Fibroblast of skin of left biceps (primary cell): Measurements from ENCODE around the gene A2M.

Experiments
- DNase-seq, 2 experiments: peaks; one replicate each; pipeline ENCODE4 v3.0.0-alpha.2; 2013; ENCODE audit warnings: low read depth in 2 of 2

A2M gene

DNA sequence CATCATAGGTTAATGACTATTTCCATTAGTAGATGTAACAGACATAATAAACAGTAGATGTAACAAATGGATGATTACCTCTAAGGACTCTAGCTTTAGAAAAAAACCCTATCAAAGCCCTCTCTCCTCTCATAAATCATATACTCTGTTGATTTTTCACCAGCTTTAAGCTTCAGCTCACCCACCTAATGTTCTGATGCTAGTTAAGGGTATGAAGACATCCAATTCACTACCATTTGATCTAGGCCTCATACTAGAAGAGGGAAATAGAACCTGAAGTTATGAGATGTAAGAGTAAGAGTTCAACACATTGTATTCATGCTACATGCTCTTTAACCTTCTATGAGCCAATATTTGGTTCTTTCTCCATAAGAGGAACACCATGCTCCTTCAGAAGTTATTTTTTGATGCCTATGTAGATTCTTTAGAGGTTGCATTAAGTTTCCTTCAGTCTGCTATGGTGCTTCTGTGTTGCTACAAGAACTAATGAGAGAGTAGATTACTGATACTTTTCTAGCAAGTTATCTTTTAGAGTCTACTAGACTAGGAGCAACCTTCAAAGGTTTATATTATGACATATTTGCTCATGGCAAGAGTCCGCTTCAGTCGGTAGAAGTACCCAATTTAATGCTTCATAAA, 16.0 kb downstream of the A2M start:
- no peak for DNase-seq

DNA sequence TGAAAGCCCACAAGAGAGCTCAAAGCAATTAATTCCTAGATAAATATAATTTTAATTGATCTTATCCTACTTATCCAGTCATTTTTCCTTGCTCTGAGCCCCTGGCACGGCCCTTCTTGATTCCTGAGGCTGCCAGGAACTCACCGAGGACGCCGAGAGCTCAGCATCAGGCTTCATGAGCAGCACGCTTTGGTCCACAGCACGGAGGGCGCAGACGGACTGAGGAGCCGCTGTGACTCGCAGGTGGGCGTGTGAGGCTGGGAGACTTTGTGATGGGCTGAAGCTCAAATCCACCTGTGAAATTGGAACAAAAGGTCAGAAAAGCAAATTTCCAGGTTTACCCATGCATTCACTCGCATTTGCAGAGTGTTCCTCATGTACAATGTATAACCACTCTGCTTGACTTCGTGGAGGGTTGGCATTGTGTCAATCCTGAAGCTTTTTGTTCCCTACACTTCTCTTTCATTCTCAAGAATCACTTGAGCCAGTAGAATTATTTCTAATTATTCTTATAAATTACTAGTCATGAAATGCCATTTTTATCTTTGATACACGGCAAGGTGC, 17.2 kb downstream of the A2M start:
- no peak for DNase-seq

DNA sequence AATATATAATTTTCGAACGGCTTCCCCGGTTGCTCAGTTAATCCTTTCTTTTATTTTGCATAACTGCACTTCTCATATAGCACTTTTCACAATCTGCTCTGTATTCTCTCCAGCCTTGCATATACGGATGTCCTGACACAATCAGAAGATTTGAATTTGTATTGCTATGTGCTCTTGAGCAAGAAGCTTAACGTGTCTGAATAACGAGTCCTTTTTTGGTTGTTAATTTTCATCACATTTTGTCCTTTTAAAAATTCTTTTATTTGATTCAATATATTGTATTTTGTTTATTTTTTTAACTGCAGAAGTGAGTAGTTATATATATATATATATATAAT, 17.6 kb downstream of the A2M start:
- no peak for DNase-seq

DNA sequence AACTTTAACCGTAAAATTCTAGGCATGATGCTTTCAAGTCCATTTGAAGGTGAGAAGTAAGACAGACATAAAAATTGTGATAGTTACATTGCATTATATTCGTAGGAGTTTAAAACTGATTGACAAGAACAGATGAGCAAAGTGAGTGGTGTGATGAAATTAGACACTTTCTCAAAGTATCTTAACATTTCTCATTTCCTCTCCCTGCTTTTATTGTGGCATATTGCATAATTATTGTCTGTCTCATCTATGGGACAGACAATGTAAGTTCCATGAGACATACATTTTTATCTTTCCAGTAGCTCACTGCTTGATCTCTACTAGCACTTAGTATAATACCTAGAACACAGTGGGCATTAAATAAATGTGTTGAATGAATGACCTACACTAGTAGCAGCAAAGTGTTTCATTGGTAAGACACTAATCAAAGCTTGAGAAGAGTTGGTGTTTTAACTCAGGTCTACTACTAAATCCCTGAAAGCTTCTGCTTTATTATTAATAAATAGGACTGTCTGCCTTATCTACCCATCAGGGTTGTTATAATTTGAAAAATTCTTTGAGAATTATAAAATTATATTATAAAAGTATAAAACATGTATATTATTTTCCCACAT, 19.0 kb downstream of the A2M start:
- no peak for DNase-seq

DNA sequence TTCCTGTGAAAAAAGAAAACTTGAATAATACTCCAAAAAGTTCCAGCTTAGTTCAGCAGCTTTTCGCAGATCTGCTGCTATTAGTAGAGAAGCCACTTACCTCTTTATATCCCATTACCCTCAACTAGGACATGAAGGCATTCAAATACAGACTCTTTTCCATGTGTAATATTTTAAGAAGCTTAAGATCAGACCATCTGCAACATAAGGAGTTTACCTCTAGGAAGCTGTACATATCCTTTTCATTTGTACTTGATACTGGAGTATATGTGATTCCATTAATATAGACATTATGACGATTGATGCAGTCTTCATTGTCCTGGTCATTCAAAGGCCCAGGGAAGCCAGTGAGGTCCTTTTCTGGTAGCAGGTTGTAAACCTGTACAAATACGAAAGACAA, 20.4 kb downstream of the A2M start:
- no peak for DNase-seq

DNA sequence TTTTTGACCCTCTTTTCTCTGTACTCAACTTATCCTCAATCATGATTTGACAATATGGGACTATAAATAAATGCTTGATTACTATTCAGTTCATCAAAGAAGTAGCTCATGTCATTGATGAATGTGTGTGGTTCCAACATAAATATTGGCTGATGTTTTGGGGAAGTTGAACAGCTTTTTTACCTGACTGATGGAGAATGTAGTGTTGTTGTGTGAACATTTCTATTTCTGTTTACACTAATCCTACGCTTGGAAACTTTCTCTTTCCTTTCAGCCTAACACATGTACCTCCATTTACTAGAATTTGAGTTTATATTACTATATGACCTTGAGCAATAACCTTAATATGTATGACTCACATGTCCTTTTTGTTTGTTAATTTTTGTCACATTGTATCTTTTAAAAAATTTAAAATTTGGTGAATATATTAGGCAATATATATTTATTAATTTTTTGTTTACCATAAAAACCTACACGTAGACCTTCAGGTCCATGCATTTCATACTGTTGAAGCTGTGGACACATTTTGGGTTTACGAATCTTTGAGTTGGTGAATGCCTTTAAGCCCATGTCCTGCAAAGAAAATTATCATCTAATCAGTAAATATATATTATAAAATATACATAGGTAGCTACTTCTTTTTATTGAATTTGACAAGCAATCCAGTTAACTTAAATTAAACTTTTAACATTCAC, 21.1 kb downstream of the A2M start:
- DNase-seq: no peak

DNA sequence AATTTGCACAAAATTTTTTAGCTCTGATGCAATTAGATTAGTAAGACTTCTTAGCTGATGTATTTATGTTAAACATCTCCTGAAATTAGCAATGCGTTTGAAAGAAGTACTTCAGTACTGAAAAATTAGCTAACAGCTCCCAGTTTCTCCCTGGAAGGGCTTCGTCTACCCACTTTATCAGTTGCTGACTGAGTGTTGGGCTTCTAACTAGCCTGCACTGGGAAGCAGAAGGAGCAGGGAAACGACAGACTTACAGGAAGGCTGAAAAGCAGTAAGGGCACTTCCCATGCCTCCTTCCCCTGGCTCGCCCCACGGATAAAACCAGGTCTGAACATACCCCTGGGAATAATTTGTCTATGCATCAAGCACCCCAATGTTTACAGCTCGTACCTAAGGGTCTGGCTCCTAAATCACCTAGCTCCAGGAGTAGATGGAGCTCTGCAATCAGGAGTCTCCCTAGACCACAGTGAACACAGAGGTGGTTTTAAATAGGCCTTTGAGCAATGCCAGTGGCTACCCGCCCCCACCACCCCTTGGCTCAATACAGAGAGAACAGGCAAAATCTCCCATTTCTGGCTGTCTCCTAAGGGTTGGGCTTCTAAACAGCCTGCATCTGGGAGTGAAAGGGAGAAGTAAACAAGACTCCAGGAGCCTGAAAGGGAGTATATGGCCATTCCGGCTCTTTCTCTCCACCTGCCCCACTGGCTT, 23.7 kb downstream of the A2M start:
- no peak for DNase-seq

DNA sequence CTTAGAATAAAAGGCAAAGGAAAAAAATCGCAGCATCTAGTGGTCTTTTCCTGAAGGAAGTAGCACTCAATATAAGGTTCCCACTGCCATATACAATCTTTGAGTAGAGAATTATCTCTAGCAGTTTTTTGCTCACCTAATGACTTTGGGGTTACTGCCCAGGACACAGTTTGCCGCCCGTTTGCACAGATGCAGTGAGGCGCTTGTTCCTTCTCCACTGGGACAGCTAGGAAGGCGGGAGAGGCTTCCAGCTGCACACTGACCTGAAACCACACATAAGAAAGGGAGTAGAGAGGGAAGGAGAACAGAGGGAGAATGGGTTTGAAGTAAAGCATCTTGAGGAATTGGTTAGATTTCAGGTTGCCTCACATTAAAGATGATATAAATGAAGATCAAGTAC, 25.5 kb downstream of the A2M start:
- no peak for DNase-seq

DNA sequence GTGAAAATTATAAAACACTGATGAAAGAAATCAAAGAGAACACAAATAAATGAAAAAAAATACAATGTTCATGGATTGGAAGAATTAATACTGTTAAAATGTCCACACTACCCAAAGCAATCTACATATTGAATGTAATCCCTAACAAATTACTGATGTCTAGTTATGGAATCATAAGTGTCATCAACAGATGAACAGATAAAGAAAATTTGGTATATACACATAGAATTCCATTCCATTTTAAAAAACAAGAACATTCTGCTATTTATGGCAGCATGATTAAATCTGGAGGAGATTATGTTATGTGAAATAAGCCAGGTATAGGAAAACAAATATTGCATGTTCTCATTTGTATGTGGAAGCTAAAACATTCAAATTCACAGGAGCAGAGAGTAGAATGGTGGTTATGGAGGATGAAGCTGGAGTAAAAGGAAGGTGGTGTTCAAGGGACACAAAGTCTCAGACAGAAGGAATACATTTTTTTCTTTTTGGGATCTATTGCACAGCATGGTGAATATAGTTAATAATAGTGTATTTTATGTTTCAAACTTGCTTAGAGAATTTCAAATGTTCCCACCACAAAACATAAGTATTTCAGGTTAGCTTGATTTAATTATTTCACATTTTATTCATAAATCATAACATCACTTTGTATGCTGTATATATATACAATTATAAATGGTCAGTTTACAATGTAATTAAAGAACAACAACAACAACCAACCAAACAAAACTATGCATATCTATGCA, 28.5 kb downstream of the A2M start:
- DNase-seq: no peak

DNA sequence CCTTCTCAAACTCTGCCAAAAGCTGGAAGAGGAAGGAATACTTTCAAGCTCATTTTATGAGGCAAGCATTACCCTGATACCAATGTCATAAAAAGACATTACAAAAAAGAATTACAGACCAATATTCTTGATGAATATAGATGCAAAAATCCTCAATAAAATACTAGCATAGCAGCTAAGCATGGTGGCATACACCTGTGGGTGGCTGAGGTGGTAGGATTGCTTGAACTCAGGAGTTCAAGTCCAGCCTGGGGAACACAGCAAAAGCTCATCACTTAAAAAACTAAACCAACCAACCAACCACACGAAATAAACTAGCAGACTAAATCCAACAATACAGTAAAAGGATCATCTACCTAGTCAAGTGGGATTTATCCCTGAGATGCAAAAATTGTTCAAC, 29.6 kb downstream of the A2M start:
- DNase-seq: no peak

DNA sequence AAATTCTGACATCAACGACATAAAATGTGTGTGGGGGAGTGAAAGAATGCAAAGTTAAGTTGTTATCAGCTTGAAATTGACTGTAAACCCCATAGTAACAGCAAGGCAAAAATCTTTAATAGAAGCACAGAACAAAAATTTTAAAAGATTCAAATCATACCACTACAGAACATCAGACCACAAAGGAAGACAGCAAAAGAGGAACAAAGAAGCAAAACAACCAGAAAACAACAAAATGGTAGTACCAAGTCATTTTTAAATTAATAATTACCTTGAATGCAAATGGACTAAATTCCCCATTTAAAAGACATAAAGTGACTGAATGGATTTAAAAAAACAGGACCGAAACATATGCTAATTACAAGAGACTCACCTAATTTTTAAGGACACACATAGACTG, 31.3 kb downstream of the A2M start:
- no peak for DNase-seq

DNA sequence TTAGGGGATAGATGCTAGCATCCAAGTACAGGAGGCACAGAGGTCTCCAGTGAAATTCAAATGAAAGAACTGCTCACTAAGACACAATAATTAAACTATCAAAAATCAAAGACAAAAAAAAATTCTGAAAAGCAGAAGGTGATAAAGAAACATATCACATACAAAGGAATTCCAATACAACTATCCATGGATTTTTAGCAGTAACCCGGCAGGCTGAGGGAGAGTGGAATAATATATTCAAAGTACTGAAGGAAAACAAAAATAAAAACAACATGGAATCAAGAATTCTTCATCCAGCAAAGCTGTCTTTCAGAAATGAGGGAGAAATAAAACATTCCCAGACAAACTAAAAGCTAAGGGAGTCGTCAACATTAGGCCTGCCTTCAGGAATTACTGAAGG, 31.9 kb downstream of the A2M start:
- DNase-seq: no peak

DNA sequence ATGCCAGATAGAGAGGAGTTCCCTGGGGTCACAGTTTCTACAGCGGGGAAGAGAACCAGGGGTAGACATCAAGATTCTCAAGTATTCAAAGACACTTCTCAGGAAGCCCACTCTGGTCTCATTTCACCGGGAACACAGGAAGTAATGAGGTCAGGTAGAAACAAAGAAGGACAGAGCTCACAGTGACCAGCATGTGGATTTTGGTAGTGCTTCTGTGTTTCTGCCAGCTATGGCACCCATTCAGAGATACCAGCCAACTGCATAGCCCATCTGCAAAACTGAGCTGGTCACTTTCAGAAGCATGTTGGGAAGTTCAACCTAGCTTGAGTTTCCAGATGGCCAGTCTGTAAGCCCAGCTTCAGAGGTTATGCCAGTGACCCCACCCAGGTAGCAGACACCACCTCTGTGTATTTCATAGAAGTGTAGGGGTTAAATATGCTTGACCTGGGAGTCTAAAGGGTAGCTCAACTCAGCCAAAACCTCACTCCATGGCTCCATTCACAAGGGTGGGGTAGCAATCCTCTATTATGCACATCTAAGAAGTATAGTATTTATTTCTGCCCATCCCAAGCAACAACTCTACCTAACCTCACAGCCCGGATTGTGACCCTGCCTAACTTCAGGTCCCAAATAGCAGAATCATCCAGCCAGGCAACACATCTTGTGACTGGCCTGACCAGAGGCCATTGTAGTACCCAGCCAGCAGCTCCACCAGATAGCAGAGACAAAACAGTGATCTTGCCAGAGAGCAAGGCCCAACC, 33.9 kb downstream of the A2M start:
- DNase-seq: no peak

DNA sequence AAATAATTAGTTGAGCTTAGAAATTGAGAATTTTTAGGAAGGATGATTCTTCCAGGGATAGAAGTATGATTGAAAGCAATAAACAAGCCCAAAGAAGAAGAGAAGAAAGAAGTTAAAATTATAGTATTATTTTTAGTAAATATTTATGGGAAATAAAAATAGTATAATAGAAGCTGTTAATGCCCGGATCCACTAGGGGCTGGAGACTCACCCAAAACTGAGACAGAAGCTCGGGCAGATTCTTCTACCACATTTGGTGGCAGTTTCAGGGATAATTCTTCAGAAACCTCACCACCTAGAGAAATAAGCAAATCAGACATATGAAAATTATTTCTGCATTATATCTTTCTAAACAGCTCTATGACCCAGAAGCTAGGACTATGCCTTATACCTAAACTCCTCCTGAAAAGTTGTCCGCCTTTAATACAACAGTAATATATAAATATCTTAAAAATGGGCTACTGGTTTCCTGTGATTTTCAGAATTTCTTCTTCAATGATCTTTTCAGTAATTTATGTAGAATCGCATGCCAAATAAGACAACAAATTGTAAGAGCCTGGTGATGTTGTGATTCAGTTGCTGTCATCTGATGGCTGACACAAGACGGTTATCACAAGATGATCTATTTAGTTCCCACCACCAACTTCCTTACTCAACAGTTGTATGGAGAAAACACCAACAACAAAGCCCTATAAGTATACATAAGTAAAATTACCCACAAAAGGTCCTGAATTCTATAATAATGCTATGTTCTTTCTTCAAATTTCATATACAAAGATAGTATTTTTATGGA, 35.6 kb downstream of the A2M start:
- DNase-seq: no peak

DNA sequence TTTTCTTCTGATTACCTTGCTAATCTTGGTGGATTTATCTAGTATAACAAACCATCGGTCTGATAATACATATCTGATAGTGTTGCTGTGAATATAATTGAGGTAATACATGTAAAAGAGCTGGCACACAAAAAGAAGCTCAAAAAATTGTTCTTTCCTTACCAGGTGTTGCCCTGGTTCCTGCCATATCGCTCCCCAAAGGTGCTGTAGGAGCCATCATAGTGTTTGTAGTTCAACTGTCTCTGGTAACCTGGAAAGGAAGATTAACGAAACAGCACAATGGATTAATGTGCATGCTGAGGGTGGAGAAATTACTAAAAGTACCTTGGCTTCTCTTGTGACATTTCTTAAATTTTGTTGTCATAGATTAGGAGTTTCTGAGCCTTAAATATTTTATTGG, 36.6 kb downstream of the A2M start:
- no peak for DNase-seq

DNA sequence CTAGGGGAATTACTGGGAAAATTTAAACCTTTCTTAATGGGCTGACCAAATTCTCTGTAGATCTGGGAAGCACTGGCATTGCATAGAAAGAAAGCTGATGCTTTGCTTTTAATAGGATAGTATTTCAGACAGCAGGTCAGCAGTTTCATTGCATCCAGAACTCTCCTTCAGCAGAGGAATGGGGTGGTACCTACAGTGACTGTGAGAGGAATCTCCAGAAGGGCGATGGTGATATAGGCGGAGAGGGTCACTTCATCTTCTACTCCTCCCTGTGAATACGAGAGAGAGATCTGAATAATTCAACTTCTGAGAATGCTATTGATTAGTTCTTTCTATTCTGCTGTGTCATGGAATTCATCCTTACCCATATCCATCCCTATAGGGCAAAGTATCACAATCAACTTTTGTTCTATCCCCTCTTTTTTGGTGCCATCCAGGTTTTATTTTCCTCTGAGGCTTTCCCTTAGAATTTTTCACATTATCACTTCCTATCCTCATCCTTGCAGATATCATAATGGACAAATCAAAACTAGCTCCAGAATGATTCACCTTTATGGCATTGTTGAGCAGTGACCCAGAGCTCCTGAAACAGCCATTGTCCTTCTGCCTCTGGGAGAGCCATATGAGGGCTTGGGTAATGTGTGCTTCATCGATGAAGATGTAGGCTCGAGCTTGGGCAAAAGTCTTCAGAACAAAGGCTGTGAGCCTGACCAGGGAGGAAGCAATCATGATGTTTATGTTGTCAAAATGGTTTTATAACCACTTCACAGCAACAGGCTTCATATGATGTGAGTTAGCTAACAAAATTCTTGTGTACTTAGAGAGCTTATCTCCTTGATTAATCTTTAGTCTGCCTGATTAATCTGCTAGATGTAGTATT, 38.3 kb downstream of the A2M start:
- no peak for DNase-seq

DNA sequence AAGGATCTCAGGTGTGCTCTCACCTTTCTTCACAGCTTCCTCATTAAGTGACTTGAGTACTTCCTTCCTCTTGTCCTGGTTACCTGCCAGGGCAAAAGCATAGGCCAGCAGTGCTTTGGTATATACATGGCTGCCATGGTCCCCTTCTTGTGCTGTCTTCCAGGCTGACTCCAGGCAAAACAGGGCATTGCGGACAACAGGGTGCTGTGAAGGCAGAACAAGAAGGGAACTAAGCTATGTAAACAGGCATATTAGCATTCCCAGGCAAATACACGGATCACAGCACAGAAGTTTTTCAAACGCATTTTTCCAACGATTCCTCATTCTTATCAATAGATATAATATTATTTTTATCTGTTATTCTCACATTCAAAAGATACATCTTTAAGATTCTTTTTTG, 39.0 kb downstream of the A2M start:
- DNase-seq: no peak

DNA sequence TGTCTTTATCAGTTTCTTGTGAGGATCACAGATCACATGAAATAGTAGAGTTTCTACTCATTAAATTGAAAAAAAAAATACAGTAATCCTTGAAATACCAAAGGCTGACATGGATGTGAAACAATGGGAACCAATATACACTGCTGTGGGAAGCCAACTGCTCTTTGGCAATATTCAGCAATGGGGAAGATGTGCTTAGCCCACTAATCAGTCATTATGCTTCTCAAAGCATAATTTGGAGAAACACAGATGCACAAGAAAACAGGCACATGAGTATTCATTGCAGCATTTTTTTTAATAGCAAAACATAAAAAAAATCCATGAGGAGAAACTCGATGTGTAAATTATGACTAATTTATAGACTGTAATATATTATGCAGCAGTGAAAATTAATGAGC, 40.6 kb downstream of the A2M start:
- no peak for DNase-seq

DNA sequence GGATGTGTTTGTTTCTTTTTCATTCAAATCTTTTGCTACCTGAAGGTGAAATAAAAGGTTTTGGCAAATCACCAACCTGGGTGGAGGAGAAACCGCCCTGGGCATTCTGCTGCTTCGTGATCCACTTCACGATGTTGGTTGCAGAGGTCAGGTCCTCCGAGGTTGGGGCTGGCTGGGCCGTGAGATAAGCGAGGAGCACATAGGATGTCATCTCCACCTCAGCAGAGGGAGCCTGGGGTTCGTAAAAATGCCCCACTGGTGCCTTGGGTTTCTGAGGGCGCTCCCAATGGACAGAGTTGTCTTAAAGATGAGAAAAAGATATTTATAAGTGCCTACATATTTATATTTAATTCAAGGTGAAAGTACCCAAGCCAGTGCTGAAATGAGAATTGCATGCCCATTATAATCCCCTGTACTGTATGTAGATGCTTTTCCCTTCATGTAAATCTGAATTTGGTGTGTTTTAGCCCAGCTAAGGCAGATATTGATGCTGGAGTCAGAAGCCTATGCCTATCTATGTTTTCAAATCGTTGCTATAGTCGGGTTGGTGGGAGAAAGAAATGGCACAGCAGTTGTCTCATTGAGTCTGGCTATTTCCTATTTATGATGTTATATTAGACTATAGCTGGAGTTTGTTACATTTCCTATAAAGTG, 41.1 kb downstream of the A2M start:
- no peak for DNase-seq
